DMS114 treated with DMSO at 0.1 percent for 48 hours (cell line): Measurements from ENCODE around the gene FAM184A.
"Not testable (repeated sequence)": the region's sequence is repeated elsewhere in the genome, so short reads cannot be mapped to it uniquely, and the experiment has no call there.

Source experiments
- DNase-seq: peaks from one replicate; lab custom pipeline; 2025; ENCODE audit not compliant: unreplicated experiment; lab: John Stamatoyannopoulos, UW

The FAM184A gene, protein sequence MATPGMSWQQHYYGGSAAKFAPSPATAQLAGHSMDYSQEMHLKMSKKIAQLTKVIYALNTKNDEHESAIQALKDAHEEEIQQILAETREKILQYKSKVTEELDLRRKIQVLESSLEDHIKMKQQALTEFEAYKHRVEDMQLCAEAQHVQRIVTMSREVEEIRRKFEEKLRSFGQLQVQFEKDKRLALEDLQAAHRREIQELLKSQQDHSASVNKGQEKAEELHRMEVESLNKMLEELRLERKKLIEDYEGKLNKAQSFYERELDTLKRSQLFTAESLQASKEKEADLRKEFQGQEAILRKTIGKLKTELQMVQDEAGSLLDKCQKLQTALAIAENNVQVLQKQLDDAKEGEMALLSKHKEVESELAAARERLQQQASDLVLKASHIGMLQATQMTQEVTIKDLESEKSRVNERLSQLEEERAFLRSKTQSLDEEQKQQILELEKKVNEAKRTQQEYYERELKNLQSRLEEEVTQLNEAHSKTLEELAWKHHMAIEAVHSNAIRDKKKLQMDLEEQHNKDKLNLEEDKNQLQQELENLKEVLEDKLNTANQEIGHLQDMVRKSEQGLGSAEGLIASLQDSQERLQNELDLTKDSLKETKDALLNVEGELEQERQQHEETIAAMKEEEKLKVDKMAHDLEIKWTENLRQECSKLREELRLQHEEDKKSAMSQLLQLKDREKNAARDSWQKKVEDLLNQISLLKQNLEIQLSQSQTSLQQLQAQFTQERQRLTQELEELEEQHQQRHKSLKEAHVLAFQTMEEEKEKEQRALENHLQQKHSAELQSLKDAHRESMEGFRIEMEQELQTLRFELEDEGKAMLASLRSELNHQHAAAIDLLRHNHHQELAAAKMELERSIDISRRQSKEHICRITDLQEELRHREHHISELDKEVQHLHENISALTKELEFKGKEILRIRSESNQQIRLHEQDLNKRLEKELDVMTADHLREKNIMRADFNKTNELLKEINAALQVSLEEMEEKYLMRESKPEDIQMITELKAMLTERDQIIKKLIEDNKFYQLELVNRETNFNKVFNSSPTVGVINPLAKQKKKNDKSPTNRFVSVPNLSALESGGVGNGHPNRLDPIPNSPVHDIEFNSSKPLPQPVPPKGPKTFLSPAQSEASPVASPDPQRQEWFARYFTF

DNA sequence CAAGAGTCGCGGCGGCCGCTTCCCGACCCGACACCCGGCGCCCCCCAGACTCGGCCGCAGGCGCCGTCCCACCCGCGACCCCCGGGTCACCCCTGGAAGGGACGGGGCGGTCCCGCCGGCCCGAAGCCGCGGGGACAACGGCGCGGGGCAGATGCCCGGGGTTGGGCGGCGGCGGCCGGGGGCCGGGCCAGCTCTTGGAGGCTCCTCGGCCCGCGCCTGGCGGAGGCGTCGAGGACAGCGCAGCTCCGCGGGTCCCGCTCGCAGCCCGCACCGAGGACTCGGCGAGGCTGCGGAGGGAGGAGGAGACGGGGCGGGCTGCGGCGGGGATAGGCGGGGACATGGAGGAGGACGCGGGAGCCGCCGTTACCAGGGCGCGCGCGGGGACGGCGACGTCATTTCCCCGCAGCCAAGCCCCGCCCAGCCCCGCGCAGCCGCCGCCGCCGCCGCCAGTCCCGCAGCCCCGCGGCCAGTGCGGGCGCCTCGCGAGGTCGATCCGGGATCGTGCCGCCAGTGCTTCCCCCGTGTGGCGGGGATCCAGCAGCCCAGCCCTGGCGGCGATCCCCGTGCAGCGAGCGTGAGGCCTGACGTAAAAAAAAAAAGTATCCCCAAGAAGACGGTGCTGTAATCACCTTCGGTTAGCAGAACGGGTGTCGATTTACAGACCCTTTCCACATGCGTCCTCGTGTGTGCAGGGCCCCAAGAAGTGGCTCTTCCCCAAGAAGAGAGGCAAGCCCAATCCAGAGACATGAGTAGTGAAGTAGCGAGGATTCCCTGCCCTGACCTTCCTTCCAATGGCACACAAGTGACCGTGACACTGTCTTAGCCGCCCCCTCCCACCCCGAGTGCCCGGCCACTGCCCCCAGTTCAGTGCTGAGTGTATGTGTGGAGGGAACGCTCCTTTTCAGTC lies at the start of gene FAM184A:
Gene FAM184A, minus strand, starts transcription at position 289 of the 907 bp plus-strand sequence. CDS start 365 bp downstream, outside the sequence.
- DNase-seq, result peak; percentile 45

DNA sequence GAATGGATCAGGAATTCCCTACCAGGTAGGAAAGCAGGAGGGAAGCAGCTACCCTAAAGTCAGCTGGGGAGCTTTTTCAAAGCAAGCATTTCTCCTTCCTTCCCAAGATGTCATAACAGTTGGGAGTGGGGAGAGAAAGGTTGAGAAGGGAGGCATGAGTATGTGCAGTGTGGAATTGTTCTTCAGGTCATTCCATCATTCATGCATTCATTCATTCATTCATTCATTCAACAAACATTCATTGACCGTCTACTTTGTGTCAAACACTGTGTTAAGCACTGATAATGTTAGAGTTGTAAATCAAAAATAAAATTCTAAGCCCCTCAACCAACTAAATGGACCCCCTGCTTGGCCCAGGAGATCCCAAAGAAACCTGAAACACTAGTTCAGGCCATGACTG lies 49.2 kb upstream of the FAM184A start:
- no peak for DNase-seq

DNA sequence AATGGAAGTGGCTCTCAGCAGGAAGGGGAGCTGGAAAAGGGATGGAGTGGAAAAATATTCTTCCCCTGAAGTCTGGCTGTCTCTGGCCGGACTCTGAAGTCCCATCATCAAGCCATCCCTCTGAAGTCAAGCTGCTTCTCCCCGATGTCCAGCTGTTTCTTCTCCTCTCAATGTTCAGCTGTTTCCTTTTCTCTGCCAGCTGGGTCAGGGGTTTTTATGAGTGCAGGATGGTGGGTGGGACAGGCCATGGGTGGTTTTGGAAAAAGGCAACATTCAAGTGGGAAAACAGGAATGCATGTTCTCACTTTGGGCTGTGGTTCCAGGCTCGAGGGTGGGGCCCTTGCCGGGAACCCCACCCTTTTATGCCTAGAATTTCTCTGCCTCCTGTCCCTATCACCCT lies 48.4 kb upstream of the FAM184A start:
- no peak for DNase-seq

DNA sequence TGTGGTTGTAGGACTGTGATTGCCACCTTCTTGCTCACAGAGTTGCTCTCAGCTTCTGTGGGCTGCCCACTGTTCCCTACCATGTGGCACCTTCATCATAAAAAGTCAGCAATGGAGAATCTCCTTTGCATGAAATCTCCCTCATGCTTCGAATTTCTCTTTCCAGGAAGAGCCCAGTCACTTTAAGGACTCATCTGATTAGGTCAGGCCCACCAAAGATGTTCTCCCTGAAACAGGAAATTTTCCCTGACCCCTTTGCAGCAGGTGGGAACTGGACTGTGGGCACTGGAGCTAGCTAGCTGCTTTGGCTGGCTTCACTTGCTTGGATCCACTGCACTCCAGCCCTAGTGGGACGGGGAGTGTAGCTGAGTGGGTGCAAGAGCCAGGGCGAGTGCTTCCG lies 47.7 kb upstream of the FAM184A start:
- DNase-seq, result no peak

DNA sequence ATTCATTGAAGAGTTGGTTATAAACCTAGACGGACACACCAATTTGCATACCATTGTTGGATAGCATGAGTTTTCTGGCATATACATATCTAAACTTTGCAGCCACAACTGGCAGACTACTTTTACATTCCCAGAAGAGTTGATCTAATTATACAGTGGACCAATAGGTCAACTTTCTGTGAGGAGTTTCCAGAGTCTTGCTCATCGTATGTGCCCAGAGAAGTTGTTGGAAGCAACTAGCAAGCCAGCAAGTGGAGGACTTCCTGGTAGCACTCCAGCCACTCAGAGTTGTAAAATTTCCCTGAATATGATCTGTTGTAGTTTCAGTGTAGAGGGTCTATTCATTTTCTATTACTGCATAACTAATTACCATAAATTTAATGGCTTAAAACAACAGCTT lies 47.1 kb upstream of the FAM184A start:
- DNase-seq, result no peak

DNA sequence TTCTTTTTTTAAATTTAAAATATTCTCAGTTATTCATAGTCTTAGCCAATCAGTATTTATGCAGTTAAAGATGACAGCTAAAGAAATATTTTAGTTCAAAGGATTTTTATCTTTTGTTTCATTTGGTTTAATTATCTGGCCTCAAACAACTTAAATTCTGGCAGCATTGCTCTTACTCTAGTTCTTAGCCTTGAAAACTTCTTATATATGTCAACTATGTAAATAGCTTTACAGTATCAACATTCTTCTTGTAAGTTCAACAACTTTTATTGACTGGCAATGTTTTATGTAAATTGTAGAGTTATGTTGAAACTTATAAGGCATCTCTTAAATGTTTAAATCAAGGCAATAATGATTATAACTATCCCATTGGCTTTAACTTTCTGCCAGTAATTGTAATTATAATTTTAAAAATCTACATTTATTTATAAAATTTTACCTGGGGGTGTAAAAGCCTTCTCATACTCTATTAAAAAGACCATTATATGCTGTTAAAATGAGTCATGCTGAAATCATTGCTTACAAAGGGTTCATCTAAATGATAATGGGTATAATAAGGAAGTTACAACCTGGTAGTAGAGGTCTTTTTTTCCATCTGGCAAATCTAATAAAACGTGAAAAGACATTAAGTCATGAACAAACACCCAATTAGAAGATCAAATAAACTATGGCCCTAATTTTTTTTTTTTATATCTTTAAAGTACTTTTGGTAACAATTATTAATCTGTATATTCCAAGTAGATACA lies 45.8 kb upstream of the FAM184A start:
- no peak for DNase-seq

DNA sequence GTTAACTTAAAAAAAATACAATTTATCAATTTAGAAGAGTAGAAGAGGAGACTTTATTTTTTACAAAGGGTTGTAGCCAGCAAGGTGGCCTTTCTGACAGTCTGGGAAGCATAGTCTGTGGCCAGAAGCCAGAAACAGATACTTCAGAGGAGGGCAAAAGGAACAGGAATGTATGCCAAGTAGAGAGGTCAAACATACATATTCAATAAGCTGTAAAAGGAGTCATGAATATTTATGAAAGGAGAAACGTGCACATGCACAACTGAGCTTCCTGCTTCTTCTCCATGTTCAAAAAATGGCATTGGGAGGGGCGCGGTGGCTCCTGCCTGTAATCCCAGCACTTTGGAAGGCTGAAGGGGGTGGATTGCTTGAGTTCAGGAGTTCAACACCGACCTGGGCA lies 43.9 kb upstream of the FAM184A start:
- DNase-seq, result no peak

DNA sequence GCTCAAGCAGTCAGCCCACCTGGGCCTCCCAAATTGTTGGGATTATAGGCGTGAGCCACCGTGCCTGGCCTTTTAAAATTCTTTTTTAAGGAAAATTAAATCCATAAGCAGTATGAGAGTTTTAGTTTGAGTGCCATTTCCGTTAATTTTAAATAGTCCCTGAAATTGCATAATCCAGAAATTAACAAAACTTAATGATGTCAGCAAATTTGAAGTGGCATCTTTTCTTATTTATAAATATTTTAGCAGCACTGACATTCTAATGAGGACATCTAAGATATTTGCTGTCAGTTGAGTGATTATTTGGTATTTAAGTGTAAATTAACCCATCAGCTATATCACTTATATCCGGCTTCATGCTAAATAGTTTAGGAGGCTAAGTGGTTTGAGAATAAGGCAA lies 42.9 kb upstream of the FAM184A start:
- no peak for DNase-seq

DNA sequence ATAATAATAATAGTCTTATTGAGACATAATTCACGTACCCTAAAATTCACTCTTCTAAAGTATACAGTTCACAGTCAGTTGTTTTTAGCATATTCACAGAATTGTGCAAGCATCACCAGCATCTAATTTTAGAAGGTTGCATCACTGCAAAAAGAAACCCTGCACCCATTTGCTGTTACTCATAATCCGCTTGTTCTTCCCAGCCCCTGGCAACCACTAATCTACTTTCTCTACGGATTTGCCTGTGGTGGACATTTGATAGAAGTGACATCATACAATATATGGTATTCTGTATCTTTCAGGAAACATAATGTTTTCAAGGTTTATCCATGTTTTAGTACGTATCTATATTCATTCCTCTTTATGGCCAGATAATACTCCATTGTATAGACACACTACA lies 41.5 kb upstream of the FAM184A start:
- no peak for DNase-seq

DNA sequence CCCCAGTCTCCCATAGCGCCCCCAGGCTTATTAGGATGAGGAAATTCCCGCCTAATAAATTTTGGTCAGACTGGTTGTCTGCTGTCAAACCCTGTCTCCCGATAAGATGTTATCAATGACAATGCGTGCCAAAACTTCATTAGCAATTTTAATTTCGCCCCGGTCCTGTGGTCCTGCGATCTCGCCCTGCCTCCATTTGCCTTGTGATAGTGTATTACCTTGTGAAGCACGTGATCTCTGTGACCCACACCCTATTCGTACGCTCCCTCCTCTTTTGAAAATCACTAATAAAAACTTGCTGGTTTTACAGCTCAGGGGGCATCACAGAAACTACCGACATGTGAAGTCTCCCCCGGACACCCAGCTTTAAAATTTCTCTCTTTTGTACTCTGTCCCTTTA lies 40.6 kb upstream of the FAM184A start:
- DNase-seq, result not testable (repeated sequence)

DNA sequence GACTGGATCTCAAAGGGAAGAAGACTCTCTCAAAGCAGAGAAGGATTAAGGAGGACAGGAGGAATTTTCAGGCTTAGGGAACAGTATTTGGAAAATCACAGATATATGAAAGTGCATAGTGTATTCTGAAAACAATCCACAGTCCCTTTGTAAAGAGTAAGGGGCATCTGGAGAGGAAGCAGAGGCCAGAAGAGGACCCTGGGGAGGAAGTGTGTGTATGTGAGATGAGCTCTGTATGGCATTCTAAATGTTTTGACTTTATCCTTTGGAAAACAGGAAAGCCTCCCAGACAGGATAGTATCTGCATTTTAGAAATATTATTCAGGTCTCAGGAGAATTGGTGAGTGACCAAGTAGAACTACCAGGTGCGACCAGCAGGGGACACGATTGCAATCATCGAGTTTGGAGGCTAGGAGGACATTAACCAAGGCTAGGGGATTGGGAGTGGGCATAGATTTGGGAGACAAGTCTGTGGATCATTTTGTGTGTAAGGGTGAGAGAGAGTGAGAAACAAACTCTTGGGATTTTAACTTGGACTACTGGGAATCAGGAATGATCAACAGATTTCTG lies 38.3 kb upstream of the FAM184A start:
- no peak for DNase-seq

DNA sequence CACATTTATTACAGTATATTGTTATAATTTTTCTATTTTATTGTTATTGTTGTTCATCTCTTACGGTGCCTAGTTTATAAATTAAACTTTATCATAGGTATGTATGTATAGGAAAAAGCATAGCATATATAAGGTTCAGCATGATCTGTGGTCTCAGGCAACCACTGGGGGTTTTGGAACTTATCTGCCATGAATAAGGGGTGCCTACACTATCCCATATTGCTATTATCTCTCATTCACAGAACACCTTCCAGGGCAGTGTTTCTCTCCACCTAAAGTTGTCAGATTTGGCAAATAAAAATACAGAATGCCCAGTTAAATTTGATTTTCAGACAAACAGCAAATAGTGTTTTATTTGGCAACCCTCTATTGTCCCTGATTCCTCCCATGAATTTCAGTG lies 35.5 kb upstream of the FAM184A start:
- DNase-seq, result no peak

DNA sequence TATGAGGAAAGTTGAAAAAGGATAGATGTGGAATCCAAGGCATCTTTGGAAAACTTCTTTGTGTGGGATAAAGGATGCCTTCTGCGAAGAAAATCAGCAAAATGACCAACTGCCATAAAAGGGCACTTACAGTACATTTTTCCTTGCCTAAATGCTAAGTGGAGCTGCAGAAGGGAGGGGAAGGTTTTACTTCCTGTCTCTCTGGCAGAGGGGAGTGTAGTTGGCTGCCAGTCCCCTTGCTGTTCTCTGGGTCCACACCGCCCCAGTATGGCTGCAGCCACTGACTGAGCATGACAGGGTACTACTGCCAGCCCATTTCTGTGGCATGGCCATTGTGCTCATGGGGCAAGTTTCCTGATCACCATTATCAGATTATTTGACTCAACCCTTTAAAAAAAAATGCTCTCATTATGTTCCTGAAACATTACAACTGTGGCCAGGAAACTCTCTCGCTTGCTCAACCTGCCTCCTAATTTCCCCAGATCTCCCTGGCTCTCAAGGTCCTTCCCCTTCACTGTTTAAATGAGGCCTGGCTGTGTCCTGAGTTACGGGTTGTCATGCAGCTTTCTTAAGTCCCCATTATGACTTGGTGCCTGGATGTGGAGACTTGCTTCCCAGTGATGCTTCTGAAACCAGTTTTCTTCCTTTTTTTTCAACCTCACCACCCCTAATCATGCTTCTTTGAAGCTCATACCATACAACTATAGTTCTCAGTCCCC lies 34.5 kb upstream of the FAM184A start:
- no peak for DNase-seq

DNA sequence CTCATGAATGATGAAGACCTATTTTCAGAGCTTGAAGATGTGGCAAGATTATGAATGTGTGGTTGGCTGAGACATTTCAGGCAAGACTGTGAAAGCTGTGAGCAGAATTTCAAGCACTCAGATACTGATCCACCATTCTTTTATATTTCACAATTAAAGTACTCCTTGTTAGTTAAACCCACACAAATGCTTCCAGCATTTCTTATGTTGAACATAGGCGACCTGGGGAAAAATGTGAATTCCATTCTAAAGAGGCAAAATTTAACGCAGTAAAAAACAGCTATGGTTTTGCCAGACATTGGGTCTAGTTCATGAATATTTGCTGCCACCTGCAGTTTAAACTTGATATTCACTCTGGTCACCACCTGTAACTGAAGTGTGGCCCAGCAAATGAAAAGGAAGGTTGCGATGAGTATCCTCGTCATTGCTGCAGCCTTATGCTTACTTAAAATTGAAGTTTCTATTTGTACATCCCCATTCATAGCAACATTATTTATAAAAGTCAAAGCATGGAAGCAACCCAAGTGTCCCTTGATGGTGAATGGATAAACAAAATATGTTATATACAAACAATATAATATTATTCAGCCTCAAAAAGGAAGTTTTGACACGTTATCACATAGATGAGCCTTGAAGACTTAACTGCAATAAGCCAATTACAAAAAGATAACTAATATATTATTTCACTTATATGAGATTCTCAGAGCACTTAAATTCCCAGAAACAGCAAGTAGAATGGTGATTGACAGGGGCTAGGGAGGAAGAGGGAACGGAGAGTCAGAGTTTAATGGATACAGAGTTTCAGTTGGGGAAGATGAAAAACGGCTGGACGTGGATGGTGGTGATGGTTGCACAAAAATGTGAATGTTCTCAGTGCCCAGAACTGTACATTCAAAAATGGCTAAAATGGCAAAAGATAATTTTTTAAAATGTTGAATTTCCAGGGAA lies 32.4 kb upstream of the FAM184A start:
- DNase-seq, result peak; percentile 42

DNA sequence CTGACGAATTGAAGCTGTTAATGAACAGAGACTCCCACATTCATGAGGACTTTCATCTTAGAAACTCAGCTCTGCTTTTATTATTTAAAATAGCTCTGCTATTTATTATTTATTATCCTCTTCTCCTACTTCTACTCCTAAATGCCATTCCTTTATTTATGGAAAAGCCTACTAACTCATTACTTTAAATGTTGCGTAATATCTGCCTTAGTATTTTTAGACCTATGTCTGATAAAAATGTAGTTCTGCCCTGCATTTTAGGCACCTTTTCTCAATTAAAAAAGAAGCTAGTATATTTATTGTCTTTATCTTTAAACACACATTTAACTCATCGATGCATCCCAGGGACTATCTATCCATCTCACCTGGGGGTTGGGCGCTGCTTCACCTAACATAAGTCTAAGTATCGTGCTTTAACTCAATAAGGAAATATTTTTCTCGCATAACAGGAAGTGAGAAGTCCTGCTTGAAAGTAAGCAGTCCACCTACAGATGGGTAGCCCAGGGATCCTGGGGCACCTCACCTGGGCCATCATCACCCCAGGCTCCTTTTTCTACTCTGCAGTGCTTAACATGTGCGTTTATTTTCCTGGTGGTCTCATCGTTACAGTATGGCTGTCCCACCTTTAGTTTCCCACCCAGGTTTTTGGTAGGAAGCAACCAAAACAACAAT lies 31.3 kb upstream of the FAM184A start:
- DNase-seq, result no peak

DNA sequence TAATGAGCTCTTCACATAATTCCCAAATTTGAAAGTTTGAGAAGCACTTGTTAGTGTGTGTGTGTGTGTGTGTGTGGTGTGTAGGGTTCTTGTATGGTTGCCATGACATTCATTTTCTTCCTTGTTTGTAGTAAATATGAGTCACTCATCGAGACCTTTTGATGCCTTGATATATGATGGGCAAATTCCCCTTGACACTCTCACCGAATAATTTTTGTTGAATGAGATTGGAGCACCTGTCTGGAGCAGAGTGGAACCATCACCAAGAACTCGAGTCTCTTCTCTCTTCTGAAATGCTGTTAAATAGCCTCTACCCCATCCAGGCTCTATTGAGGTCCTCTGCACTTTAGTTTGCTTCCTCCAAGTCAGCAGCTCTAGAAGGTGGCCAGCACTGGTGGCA lies 29.6 kb upstream of the FAM184A start:
- DNase-seq, result no peak

DNA sequence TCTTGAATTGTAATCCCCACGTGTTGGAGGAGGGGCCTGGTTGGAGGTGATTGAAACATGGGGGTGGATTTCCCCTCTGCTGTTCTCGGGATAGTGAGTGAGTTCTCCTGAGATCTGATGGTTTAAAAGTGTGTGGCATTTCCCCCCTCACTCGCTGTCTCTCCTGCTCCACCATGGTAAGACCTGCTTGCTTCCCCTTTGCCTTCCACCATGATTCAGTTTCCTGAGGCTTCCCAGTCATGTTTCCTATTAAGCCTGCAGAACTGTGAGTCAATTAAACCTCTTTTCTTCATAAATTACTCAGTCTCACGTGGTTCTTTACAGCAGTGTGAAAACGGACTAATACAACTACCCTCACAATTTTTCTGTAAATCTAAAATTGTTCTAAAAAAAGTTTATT lies 26.8 kb upstream of the FAM184A start:
- DNase-seq, result no peak
